IPS DF 4.7 (cell line): Measurements from ENCODE around the gene PDE4D.
A peak's percentile ranks its signal among the peaks of the same experiment; 100 is the strongest.

Experiments used
- DNase-seq: peaks from one replicate; pipeline ENCODE4 v3.0.0-alpha.2; 2013; ENCODE audit warnings: low spot score; ENCODE audit errors: extremely low read depth

The PDE4D gene

DNA sequence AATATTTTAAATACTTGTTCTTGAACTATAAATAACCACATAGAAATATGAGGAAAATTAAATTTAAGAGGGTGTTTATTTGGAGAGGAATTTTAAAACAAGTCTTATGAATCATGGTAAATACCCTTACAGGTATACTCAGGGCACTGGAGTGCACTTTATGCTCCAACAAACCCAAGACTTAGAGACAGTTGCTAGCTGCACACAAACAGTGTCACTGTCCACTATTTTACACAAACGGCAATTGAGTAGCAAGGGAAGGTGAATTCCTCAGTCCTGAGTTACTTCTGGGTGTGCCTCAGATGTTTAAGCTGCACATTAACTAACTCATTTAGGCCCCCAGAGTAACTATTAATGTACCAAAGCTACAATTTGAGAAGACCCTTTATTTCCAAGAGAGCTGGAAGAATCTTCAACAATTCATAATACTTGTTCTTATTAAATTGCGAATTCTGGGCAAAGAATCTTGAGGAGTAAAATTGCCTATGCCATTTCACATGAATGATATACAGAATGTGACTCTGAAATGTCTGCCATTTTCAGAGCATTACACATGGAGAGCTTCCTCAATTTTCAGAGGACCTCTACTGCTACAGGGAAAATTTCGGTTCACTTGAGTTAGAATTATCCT, 371.2 kb downstream of the PDE4D start:
- DNase-seq: no peak

DNA sequence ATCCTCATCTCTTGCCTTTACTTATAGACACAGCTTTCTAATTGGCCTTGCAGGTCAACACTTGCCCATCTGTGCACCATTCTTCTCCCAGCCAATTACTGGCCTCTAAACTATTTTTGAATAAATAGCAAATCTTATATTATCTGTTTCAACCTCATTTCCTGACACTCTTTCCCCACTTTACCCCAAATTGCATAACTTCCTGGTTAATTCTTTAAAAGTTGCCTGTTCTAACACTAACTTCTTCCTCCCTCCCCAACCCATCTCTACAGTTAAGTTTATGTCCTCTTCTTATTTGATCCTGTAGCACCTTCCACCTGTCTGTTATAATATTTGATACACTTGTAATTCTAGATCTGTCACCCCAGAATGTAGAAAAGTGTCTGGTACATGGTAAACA, 372.1 kb downstream of the PDE4D start:
- DNase-seq: no peak

- DNase-seq: no peak
These were observed 374.2 kb downstream of the PDE4D start for GRCh38 chr5:59519338-59519737.

DNA sequence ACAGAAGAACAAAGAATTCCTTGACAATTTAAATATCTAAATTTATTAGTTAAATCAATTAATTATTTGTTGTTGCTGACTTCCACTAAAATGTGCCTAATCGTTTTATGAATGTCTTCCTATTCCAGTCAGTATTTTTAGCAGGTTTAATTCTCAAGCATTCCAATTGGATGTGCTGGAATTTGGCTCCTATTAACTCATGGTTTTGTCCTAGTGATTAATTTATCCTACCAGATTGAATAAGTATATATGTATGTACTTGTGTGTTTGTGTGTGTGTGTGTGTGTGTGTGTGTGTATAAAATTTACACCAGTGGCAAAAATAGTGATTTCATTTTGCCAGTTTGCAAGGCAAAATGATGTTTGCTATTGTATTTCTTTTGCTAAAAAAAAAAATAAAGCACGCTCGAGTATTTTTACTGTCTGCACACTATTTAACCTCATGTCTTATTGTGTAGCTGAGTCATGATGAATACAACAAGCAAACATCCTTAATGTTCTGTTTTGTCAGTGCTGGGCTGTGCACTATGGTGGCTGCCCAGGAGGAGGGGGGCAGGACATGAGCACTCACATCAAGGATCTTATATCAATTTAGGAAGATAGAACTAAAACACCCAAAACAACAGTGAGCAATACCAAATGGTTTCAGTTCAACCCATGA, 375.5 kb downstream of the PDE4D start:
- no peak for DNase-seq

DNA sequence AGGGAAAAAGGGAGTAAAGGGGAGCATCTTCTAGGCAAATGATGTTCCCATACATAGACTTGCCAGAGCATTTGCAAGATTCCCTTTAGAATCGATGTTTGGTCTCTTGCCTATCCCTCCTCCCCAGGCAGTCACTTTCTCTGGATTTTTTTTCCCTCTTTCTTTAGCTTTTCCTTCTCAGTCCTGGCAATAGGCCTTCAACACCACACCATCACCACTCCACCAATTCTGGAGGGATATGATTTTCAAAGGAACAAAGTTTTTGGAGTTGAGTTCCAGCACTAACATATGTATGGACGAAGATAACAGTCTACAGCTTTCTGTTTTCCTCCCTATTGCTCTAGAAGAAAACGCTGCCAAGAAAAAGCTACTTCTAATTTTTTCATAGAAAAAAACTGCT, 377.4 kb downstream of the PDE4D start:
- DNase-seq: no peak

DNA sequence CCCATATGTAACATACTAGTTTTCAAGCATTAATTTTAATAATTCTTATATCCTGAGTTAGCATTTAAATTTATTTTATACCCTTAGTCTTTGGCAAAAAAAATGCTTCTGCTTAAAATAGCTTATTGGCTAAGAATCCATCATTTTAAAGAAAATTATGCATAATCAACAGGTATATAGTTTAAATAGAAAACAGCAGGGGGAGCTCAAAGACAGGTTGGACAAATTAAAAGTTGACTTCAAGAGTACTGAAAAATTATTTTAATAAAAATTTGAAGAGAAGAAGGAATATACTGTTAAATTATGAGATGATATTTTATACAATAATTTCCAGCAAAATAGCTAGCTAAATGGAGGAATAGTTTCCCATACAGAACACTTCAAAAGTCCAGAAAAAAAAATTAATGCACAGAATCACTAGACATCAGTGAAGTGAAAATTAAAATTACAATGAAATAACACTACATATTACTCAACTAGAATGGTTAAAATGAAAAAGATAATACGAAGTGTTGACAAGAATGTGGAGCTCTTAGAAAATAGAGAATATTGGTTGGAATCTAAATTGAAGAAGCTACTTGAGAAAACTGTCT, 387.1 kb downstream of the PDE4D start:
- no peak for DNase-seq

DNA sequence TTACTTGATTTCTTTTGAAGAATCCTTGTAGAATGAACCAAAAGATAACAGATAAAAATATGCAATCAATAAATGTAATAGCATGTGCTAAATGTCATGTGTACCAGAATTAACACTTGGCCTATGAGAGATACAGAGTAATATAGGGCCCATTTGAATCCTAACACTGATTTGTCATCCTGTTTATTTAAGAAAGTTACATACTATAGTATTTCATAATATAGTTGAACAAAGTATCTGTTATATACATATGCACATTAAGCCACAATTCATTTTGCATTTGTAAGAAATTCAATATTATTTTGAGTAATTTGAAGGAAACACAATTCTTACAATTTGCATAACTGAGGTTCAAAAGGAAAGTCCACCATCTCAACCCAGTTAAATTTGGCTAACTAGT, 389.5 kb downstream of the PDE4D start:
- no peak for DNase-seq

GRCh38 chr5:59503220-59503619, 390.3 kb downstream of the PDE4D start:
- DNase-seq: no peak

DNA sequence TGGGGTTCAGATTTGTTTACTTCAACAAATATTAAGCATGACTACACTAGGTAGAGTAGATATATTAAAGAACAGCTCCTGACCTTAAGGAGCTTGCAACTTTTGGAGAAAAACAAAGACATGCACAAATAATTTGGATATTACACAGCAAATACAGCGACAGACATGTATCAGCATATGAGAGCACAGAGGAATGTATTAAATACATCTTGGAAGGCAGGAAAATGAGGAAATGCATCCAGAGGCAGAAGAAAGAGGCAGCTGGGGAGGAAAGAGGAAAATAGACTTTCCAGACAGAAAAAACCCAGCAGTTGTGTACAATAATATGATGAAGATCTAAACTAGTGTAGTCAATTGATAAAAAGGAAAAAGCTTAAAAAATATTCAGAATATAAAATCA, 392.2 kb downstream of the PDE4D start:
- DNase-seq: no peak

- no peak for DNase-seq
These were observed 393.5 kb downstream of the PDE4D start for GRCh38 chr5:59500014-59500413.

- no peak for DNase-seq
These were observed 396.3 kb downstream of the PDE4D start for GRCh38 chr5:59497207-59497606.

DNA sequence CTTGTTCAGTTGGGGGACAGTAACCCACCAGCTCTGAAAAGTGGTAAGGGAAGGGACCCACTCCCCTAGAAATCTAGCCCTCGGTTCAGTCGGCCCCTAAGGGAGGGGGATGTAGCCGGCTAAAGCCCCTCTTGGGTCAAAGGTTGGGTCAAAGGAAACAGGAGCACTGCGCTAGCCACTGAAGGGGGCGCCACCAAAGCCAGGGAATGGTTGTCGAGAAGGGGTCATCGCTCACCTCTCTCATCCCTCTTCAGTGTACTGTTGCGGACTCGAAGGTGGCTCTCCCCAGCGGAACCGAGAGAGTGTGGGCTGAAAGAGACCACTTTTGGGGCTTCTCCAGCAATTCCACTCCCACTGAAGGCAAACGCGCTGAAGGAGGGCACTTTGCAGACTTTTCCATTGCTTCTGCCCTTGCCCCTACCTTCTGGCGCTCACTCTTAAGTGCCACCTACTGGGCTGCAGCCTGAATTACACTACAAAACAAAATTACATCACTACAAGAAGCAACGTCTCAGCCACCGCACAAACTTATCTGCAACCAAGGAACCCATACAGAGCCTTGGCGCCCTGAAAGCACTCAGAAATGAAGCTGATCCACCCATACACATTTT, 396.9 kb downstream of the PDE4D start:
- peak; percentile 22 for DNase-seq

- DNase-seq: no peak
These were observed 401.6 kb downstream of the PDE4D start for GRCh38 chr5:59491945-59492344.

GRCh38 chr5:59489551-59489950, 404.0 kb downstream of the PDE4D start:
- DNase-seq: no peak

- no peak for DNase-seq
These were observed 405.5 kb downstream of the PDE4D start for GRCh38 chr5:59487772-59488729.

- DNase-seq: no peak
These were observed 406.3 kb downstream of the PDE4D start for GRCh38 chr5:59487068-59487686.

- no peak for DNase-seq
These were observed 407.0 kb downstream of the PDE4D start for GRCh38 chr5:59486508-59486907.

DNA sequence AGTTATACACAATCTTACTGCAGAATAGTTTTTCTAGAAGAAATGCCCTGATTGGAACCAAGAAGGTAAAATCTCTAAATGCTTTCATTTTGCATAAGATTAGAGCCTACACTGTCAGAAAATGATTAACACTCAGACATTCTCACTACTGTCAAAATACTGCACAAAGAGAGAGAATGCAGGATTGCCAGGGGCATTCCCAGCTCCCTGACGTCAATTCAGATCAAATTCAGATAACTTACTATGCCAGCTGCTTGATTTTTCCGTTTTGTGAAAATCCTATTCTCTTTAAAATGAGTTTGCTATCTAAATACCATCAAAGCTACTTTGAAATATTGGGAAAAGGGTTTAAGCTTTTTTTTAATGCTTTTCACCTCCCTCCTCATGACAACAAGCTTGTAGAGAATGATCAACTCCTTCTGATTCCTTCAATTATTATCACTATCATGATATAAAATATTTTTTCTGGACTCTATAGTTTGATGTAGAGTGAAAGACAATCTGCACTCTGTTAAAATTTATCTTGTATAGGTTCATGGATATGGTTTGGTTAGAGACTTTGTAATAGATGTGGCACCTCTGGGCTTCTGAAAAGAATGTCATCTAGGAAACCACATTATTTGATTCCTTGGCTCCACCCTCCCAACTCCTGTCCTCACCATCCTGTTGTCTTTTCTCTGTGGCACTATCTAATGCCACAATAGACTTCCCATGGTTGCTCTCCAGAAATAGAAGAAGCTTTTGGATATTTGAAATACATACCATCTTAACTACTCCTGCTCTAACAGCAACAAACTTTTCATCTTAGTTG, 407.7 kb downstream of the PDE4D start:
- no peak for DNase-seq

- no peak for DNase-seq
These were observed 408.4 kb downstream of the PDE4D start for GRCh38 chr5:59485107-59485506.

- no peak for DNase-seq
These were observed 408.9 kb downstream of the PDE4D start for GRCh38 chr5:59484618-59485017.
